ENCODE results near the gene TCN2.
"Not testable (repeated sequence)": the region's sequence is repeated elsewhere in the genome, so short reads cannot be mapped to it uniquely, and the experiment has no call there.

The TCN2 gene

GRCh38 chr22:30628491-30628890, 21.5 kb downstream of the TCN2 start:
- Histone ChIP-seq H3K4me2 (no peak overlapping the region), H3K9me3 (replicated peaks in 1 of 11) (no peaks in the 10 kb centered on the region; a peak in 1 of 22 replicates), H3K27ac (no peak overlapping the region), H3K27me3 (no peaks in the 10 kb centered on the region), H4K20me1 (no peaks in the 10 kb centered on the region), H3K9ac (no peak overlapping the region), H3K4me1 (peaks cover 11 to 27% (median 20%) of the 10 kb centered on the region in 10 experiments), H3K36me3 (no peaks in the 10 kb centered on the region), H3K4me3 (no peak overlapping the region)
- no peak for TF ChIP-seq Cebpa-rat (IDR thresholded peaks at IDR 0.05)

- not testable (repeated sequence) for H3K36me3 ChIP-seq; H3K27me3 ChIP-seq; H3K4me3 ChIP-seq; H3K9ac ChIP-seq; H3K9me3 ChIP-seq (replicated peaks in 1 of 11); H3K27ac ChIP-seq; H4K20me1 ChIP-seq; H3K4me2 ChIP-seq
- peaks cover 19 to 44% (median 35%) of the 10 kb centered on the region in 10 experiments for H3K4me1 ChIP-seq
These were observed 24.5 kb downstream of the TCN2 start for GRCh38 chr22:30631469-30631868.

GRCh38 chr22:30634471-30635233, 27.7 kb downstream of the TCN2 start:
- Histone ChIP-seq H3K9me3 (replicated peaks in 1 of 11) (peaks cover 9 to 16% (median 12%) of the 10 kb centered on the region in 11 experiments; a peak in 21 of 22 replicates), H3K9ac (peak overlapping the region in 10 of 11 experiments; percentile 55 to 89 (median 85); a peak in 21 of 22 replicates), H3K36me3 (peaks cover 0 to 8% (median 6%) of the 10 kb centered on the region in 11 experiments; a peak in 5 of 22 replicates), H4K20me1 (peaks cover 0 to 13% (median 0%) of the 10 kb centered on the region in 11 experiments; a peak in 6 of 22 replicates), H3K4me3 (peak overlapping the region; percentile 60 to 80 (median 73)), H3K27ac (peak overlapping the region in 10 of 11 experiments; percentile 74 to 89 (median 85); a peak in 20 of 22 replicates), H3K4me2 (peak overlapping the region; percentile 79 to 100 (median 99)), H3K27me3 (no peaks in the 10 kb centered on the region), H3K4me1 (peaks cover 25 to 44% (median 37%) of the 10 kb centered on the region in 10 experiments)
- no peak for TF ChIP-seq Cebpa-rat (IDR thresholded peaks at IDR 0.05)

- H3K4me3 ChIP-seq: peak within 1 kb of the TSS; percentile 60 to 80 (median 73)
- H4K20me1 ChIP-seq: peaks cover 0 to 15% (median 1%) of the 10 kb centered on the region in 11 experiments; a peak in 6 of 22 replicates
- H3K27ac ChIP-seq: peak within 1 kb of the TSS; percentile 54 to 89 (median 83); a peak in 21 of 22 replicates
- peak within 1 kb of the TSS; percentile 95 to 100 (median 99) for H3K4me2 ChIP-seq
- peaks cover 9 to 20% (median 12%) of the 10 kb centered on the region in 11 experiments; a peak in 21 of 22 replicates for H3K9me3 ChIP-seq (replicated peaks in 1 of 11)
- H3K36me3 ChIP-seq: peaks cover 0 to 8% (median 6%) of the 10 kb centered on the region in 11 experiments; a peak in 5 of 22 replicates
- peaks cover 25 to 47% (median 39%) of the 10 kb centered on the region in 10 experiments for H3K4me1 ChIP-seq
- TF ChIP-seq Cebpa-rat (IDR thresholded peaks at IDR 0.05): no peak
- H3K27me3 ChIP-seq: no peaks in the 10 kb centered on the region
- H3K9ac ChIP-seq: peak within 1 kb of the TSS; percentile 76 to 89 (median 85)
These were observed 28.6 kb downstream of the TCN2 start, which contains the start of gene SLC35E4 for GRCh38 chr22:30635273-30636225. Gene SLC35E4 (plus strand): TSS chr22:30635781. CDS start chr22:30636451, 670 bp downstream.

- Histone ChIP-seq H3K36me3 (peaks cover 0 to 8% (median 6%) of the 10 kb centered on the region in 11 experiments; a peak in 5 of 22 replicates), H3K9ac (peak overlapping the region; percentile 76 to 89 (median 85)), H3K27ac (peak overlapping the region in 10 of 11 experiments; percentile 72 to 89 (median 85); a peak in 20 of 22 replicates), H4K20me1 (peaks cover 0 to 23% (median 8%) of the 10 kb centered on the region in 11 experiments; a peak in 6 of 22 replicates), H3K4me2 (peak overlapping the region; percentile 95 to 100 (median 99)), H3K27me3 (no peaks in the 10 kb centered on the region), H3K4me1 (peaks cover 25 to 53% (median 41%) of the 10 kb centered on the region in 10 experiments), H3K4me3 (peak overlapping the region; percentile 60 to 80 (median 73)), H3K9me3 (replicated peaks in 1 of 11) (peaks cover 9 to 20% (median 12%) of the 10 kb centered on the region in 11 experiments; a peak in 21 of 22 replicates)
- no peak for TF ChIP-seq Cebpa-rat (IDR thresholded peaks at IDR 0.05)
These were observed 29.5 kb downstream of the TCN2 start for GRCh38 chr22:30636226-30637077.

GRCh38 chr22:30637701-30638114, 30.7 kb downstream of the TCN2 start:
- Histone ChIP-seq H3K27me3 (no peaks in the 10 kb centered on the region), H3K4me1 (peaks cover 25 to 53% (median 41%) of the 10 kb centered on the region in 10 experiments), H3K4me3 (peak overlapping the region in 4 of 10 experiments; percentile 9 to 80 (median 79); a peak in 5 of 20 replicates), H3K4me2 (peak overlapping the region; percentile 95 to 100 (median 99); a peak in 21 of 22 replicates), H4K20me1 (peaks cover 0 to 30% (median 8%) of the 10 kb centered on the region in 11 experiments; a peak in 6 of 22 replicates), H3K36me3 (peaks cover 0 to 8% (median 6%) of the 10 kb centered on the region in 11 experiments; a peak in 5 of 22 replicates), H3K9ac (peak overlapping the region in 3 of 11 experiments; percentile 12 to 86 (median 78); a peak in 3 of 22 replicates), H3K27ac (no peak overlapping the region), H3K9me3 (replicated peaks in 1 of 11) (peaks cover 9 to 20% (median 12%) of the 10 kb centered on the region in 11 experiments; a peak in 21 of 22 replicates)
- TF ChIP-seq Cebpa-rat (IDR thresholded peaks at IDR 0.05): no peak

GRCh38 chr22:30640361-30640760, 33.4 kb downstream of the TCN2 start:
- no peaks in the 10 kb centered on the region for H3K27me3 ChIP-seq
- H3K36me3 ChIP-seq: peaks cover 0 to 8% (median 6%) of the 10 kb centered on the region in 11 experiments; a peak in 5 of 22 replicates
- H3K4me3 ChIP-seq: no peak overlapping the region
- peaks cover 9 to 20% (median 12%) of the 10 kb centered on the region in 11 experiments; a peak in 21 of 22 replicates for H3K9me3 ChIP-seq (replicated peaks in 1 of 11)
- H3K27ac ChIP-seq: no peak overlapping the region
- TF ChIP-seq Cebpa-rat (IDR thresholded peaks at IDR 0.05): no peak
- H4K20me1 ChIP-seq: peaks cover 0 to 49% (median 8%) of the 10 kb centered on the region in 11 experiments; a peak in 7 of 22 replicates
- 0 out of 22 replicates have a peak overlapping the region, but pooled peaks of 1 of the 11 experiments have one; percentile 45 for H3K9ac ChIP-seq
- peaks cover 16 to 53% (median 22%) of the 10 kb centered on the region in 10 experiments for H3K4me1 ChIP-seq
- peak overlapping the region in 2 of 11 experiments; percentile 29 to 42; a peak in 2 of 22 replicates for H3K4me2 ChIP-seq
